HG02938 (cell line): ENCODE data around the gene COA6.

Experiments
- ATAC-seq: cut with Tn5 transposase; IDR thresholded peaks from one replicate; pipeline ENCODE4 v1.9.1; 2021; ENCODE audit warnings: mild to moderate bottlenecking, moderate library complexity; ENCODE audit not compliant: unreplicated experiment

The COA6 gene

GRCh38 chr1:234408757-234409156 is 35.5 kb downstream of the COA6 start:
- ATAC-seq = no peak

DNA sequence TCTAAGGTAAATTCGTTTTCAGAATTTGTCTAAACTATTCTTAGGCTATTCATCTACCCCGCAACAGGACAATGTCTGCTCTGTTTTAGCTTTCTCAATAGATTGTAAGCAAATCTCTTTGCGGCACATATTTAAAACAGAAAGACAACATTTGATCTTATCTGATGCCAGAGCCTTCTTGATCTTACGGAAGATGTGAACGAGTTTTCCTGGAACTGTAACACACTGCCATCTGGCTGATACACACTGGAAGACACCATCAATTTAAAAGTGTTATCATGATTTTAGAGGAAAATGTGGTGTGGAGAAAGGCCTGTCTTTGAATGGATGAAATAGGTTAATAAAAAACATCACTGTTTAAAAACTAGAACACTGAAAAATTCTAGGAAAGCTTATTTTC is 36.1 kb downstream of the COA6 start:
- no peak for ATAC-seq

- ATAC-seq = no peak
Observed at GRCh38 chr1:234412830-234413229, 39.6 kb downstream of the COA6 start.

DNA sequence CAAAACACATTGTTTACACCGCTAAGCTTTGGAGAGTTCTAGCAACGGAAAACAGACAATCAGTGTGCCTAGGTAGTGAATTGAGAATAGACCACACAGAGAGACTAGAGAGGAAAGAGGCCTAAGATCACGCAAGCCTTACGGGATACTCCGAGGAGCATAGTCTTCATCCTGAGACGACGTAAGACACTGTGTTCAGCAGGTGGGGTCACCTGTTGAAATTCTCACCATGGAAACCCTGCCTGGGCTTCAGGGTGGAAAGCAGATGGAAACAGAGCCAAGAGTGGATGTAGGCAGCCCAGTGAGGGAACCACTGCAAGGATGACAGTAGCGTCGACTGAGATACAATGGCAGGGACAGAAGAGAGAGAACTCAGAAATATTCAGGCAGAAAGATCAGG is 40.2 kb downstream of the COA6 start:
- ATAC-seq = no peak

DNA sequence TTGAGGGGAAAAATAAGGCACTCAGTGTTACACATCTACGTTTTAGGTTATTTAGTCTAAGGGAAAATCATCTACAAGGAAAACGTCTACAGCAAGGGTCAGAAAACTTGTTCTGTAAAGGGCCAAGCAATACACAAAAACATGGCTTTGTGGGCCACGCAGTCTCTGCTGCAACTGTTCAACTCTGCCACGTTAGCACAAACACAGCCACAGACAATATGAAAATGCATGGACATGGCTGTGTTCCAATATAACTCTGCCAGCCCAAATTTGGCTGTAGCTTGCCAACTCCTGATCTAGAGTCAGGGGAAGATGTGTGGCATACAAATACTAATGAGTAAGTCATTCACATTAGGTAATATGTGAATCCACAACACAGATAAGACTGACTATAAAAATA is 40.7 kb downstream of the COA6 start:
- no peak for ATAC-seq

DNA sequence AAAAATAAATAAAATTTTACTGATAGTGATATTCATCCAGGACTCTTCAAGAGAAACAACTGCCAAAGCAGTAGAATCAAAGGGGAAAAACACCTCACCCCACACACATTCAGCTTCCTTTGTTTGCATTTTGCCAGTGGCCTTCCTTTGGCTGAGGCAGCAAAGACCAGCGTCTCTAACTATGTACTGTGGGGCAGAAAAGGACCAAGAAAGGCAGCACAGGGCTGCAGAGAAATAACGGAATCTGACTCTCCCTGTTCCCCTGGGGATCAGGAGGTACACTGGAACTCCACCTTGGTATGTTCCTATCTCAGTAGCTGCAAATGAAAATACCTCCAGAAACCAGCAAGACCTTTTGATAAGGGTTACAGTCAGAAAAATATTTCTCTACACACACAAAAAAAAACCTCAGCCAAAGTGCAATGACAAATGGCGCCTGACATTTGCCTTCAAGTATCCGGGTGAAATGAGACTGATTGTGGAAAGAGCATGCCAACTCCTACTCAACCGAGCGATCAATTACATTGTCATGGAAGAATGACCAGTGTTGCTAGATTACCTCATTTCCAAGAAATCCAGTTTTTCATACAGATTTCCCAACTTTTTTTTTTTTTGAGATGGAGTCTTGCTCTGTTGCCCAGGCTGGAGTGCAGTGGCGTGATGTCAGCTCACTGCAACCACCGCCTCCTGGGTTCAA is 54.8 kb downstream of the COA6 start:
- ATAC-seq = no peak

- no peak for ATAC-seq
Observed at GRCh38 chr1:234429434-234429806, 56.2 kb downstream of the COA6 start.

DNA sequence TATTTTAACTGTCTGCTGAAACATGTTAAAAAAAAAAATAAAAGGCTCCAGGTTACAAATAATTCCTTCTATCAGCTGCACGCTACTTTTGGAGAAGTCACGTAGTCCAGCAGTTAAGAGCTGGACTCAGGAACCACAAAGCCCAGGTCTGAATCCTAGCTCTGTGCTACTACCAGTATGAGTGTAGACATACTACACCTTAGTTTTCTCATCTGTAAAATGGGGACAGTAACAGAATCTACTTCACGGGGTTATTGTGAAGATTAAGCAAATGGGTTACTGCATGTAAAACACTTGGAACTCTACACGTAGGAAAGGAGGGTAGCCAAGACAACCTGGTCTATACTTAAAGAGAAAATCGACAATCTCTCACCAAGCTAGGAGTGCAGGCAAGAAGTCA is 57.4 kb downstream of the COA6 start:
- ATAC-seq = no peak

- ATAC-seq = no peak
Observed at GRCh38 chr1:234431255-234431654, 58.0 kb downstream of the COA6 start.

DNA sequence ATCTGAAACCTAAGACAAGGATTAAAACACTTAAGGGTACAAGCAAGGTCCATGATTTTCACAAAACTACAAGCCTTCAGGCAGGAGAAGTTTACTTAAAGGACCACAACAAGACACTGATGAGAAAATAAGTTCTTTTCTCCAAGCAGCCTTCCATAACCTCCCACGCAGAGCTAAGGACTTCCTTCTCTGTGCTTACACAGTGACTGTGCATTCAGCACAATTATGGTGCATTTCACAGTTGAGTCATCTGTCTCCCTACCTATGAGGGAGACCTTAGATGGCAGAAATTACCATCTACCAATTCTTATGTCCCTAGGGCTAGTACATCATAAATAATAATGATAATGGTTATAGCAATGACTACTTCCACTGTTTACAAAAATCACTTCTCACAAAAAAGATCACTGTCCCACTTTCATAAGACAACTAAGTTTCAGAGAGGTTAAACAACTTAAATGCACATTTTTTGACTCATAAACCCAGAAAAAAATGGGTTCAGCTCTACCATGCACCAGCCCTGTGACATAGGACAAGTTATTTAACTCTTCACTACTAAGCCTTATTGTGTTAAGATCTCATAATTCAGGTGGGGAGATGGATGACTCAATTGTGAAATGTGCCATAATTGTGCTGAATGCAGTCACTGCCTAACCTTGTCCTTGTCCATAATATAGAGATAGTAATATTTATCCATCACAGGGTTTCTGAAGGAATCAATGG is 60.5 kb downstream of the COA6 start:
- ATAC-seq = no peak
